ENCODE measurements around the gene KIAA1671. TPM values are rescaled to one million over a fixed set of nuclear protein-coding genes. Genes with fewer than 3 reads are reported as not detected.

Gene KIAA1671
- polyA plus RNA-seq, 1 donor from 2014 or later: 3.0 TPM

GRCh38 chr22:25134451-25134850, 181.9 kb downstream of the KIAA1671 start:
- Histone ChIP-seq H3K9me3 (ENCODE audit: low read length) (no peaks in the 10 kb centered on the region), H3K79me2 (replicated peaks; ENCODE audit: insufficient read depth, low read length) (no peaks in the 10 kb centered on the region), H3F3A (ENCODE audit: insufficient read depth, low read length, poor library complexity, severe bottlenecking) (no peaks in the 10 kb centered on the region), H3K4me2 (ENCODE audit: low read length) (no peak overlapping the region), H3K27me3 (ENCODE audit: insufficient read depth, low read depth, low read length) (no peaks in the 10 kb centered on the region), H3K9ac (ENCODE audit: low read length) (no peak overlapping the region), H3K9me2 (ENCODE audit: insufficient read depth, low read length) (no peaks in the 10 kb centered on the region), H3K36me3 (ENCODE audit: insufficient read depth, low read length) (no peaks in the 10 kb centered on the region), H4K20me1 (ENCODE audit: insufficient read depth) (no peaks in the 10 kb centered on the region), H2AFZ (ENCODE audit: low read depth, low read length) (no peak overlapping the region), H3K4me3 (ENCODE audit: low read length) (no peak overlapping the region), H3K27ac (ENCODE audit: low read length) (no peak overlapping the region)
- TF ChIP-seq CTCF (IDR thresholded peaks at IDR 0.05; ENCODE audit: poor library complexity, severe bottlenecking) (no peak), EP300 (conservative IDR thresholded peaks at IDR 0.05; ENCODE audit: poor library complexity, severe bottlenecking) (no peak), POLR2AphosphoS5 (IDR thresholded peaks at IDR 0.05) (no peak)

- no peak overlapping the region for H3K4me2 ChIP-seq (ENCODE audit: low read length)
- H3K9me3 ChIP-seq (ENCODE audit: low read length): no peaks in the 10 kb centered on the region
- no peaks in the 10 kb centered on the region for H3K27me3 ChIP-seq (ENCODE audit: insufficient read depth, low read depth, low read length)
- no peaks in the 10 kb centered on the region for H3K36me3 ChIP-seq (ENCODE audit: insufficient read depth, low read length)
- no peak for TF ChIP-seq SMC3 (conservative IDR thresholded peaks at IDR 0.05; ENCODE audit: poor library complexity)
- no peak for TF ChIP-seq EP300 (conservative IDR thresholded peaks at IDR 0.05; ENCODE audit: poor library complexity, severe bottlenecking)
- TF ChIP-seq EZH2 (IDR thresholded peaks at IDR 0.05; ENCODE audit: borderline replicate concordance, insufficient read depth, low read length, poor library complexity, severe bottlenecking): no peak
- no peak for TF ChIP-seq MXI1 (conservative IDR thresholded peaks at IDR 0.05; ENCODE audit: poor library complexity, severe bottlenecking)
- TF ChIP-seq CTCF (IDR thresholded peaks at IDR 0.05; ENCODE audit: poor library complexity, severe bottlenecking): no peak
- no peak for TF ChIP-seq RAD21 (conservative IDR thresholded peaks at IDR 0.05)
- TF ChIP-seq TAF1 (IDR thresholded peaks at IDR 0.05; ENCODE audit: low read depth): no peak
- no peak for TF ChIP-seq POLR2AphosphoS5 (IDR thresholded peaks at IDR 0.05)
- TF ChIP-seq REST (IDR thresholded peaks at IDR 0.05; ENCODE audit: borderline replicate concordance): no peak
- no peak overlapping the region for H3K27ac ChIP-seq (ENCODE audit: low read length)
- H3K9me2 ChIP-seq (ENCODE audit: insufficient read depth, low read length): no peaks in the 10 kb centered on the region
- no peak overlapping the region for H3K9ac ChIP-seq (ENCODE audit: low read length)
- no peaks in the 10 kb centered on the region for H3K79me2 ChIP-seq (replicated peaks; ENCODE audit: insufficient read depth, low read length)
- H4K20me1 ChIP-seq (ENCODE audit: insufficient read depth): no peaks in the 10 kb centered on the region
- H3K4me3 ChIP-seq (ENCODE audit: low read length): no peak overlapping the region
- no peak overlapping the region for H2AFZ ChIP-seq (ENCODE audit: low read depth, low read length)
- H3F3A ChIP-seq (ENCODE audit: insufficient read depth, low read length, poor library complexity, severe bottlenecking): no peaks in the 10 kb centered on the region
These were observed 184.5 kb downstream of the KIAA1671 start for GRCh38 chr22:25136953-25137576.
